LNCaP clone FGC (cell line): Measurements from ENCODE around the gene CTR9.

Experiments used
- DNase-seq: peaks from one replicate; pipeline ENCODE4 v3.0.0-alpha.2; 2011; ENCODE audit warnings: low read depth
- H3K4me3 ChIP-seq: 2 replicates; pipeline ENCODE4 v1.5.1; 2011; ENCODE audit warnings: mild to moderate bottlenecking, low read depth, low read length, control low read depth
- TF ChIP-seq, protein P1 (sequence below): IDR thresholded peaks from 2 replicates; pipeline ENCODE4 v1.5.1; 2012; ENCODE audit warnings: mild to moderate bottlenecking; ENCODE audit not compliant: control insufficient read depth, insufficient read depth; ENCODE audit errors: extremely low read depth

Gene CTR9

DNA sequence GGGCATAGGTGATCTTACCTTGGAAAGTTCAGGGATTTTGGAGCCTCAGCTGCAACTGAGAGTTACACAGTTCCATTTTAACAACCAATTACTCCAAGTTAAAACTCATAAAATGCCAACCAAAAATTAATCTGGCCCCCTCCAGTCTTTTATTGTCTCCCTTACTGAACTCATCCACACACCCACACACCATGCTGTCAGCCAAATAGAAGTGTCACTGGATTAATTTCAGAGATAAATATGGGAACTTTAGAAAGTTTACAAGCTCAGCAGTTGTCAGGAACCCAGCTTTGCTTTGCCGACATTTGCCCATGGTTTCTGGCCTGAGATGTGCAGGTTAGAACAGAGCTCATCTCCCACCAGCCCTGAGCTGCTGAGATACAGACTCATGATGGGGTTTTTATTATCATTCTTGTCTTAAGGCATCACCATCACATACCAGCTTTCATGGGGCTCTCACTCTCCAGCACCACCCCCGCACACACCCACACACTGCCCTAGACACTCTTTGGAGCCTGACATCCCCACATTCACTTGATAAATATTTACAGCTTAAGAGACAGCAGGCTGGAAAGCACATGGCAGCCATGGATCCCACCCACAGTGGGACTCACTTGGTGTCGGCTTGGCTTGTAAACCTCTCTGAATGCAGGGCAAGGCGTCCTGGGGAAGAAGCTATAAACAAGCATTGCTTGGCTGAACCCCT, 23.7 kb upstream of the CTR9 start:
- DNase-seq = no peak
- H3K4me3 ChIP-seq = no peak overlapping the region
- TF ChIP-seq, protein P1, sequence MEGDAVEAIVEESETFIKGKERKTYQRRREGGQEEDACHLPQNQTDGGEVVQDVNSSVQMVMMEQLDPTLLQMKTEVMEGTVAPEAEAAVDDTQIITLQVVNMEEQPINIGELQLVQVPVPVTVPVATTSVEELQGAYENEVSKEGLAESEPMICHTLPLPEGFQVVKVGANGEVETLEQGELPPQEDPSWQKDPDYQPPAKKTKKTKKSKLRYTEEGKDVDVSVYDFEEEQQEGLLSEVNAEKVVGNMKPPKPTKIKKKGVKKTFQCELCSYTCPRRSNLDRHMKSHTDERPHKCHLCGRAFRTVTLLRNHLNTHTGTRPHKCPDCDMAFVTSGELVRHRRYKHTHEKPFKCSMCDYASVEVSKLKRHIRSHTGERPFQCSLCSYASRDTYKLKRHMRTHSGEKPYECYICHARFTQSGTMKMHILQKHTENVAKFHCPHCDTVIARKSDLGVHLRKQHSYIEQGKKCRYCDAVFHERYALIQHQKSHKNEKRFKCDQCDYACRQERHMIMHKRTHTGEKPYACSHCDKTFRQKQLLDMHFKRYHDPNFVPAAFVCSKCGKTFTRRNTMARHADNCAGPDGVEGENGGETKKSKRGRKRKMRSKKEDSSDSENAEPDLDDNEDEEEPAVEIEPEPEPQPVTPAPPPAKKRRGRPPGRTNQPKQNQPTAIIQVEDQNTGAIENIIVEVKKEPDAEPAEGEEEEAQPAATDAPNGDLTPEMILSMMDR = no peak

DNA sequence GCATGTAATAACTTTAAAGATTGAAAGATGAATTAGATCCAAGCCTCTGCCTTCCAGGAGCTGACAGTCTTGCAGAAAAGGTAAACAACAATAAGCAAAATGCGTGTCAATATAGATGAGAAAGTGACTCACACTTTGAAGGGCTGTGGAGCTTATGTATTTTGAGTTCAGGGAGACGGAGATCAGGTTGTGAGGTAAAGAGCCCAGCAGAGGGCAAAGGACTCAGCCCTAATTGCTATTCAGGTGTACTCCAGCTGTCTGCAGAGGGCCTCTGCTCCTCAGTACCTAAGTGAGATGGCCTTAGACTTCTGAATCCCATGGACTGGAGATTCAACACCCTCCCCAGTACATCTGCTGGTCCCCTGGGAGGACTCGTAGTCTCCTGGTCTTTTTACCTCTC, 22.9 kb upstream of the CTR9 start:
- no peak for DNase-seq
- no peak overlapping the region for H3K4me3 ChIP-seq
- TF ChIP-seq, protein P1 = no peak

DNA sequence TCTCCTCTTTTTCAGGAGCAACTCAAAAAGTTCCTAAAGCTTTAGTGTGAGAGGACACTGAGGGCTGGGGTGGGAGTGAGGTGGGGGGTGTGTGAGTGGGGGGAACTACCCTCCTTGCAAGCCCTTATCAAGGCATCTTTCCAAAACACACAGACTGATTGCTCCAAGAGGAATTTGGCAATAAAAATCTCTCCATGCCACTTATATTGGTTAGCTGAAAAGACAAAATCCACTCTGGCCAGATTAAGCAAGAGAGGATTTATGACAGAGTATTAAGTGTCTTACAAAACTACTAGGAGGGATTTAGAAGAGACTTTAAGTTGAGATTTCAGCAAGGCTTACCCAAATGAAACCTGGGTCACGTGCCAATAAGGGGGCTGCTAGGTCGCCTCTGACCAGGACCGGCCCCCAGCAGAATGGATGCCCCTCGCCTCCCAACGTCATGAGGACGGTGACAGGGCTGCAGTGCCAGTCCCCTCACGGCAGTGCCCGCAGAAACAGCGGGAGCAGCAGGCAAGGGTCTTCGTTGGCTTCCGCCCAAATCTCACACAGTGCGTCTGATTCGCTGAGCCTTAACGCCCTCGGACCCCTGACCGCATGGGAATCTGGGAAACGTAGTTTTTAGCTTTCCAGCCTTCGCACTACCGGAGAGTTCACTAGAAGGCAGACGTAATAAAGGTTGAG, 22.1 kb upstream of the CTR9 start:
- TF ChIP-seq, protein P1 = no peak
- no peak overlapping the region for H3K4me3 ChIP-seq
- no peak for DNase-seq

DNA sequence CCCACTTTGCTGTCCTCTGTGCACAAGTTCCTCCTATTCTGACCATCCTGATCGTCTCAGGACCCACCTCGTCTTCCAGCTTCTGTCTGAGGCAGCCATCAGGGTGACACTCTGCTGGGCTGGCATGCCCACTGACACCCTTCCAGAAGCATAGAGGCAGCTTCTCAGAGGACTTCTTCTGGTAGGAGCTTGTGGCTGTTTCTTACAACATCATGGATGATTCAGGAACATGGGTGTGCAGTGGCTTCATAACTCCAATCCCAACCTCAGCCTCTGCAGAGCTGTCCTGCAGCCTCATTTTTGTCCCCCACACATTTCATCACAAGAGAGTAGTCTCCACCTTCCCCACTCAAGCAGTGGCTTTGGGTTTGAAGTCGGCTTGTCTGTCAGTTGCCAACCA, 20.9 kb upstream of the CTR9 start:
- TF ChIP-seq, protein P1 = no peak
- no peak for DNase-seq
- H3K4me3 ChIP-seq = no peak overlapping the region

DNA sequence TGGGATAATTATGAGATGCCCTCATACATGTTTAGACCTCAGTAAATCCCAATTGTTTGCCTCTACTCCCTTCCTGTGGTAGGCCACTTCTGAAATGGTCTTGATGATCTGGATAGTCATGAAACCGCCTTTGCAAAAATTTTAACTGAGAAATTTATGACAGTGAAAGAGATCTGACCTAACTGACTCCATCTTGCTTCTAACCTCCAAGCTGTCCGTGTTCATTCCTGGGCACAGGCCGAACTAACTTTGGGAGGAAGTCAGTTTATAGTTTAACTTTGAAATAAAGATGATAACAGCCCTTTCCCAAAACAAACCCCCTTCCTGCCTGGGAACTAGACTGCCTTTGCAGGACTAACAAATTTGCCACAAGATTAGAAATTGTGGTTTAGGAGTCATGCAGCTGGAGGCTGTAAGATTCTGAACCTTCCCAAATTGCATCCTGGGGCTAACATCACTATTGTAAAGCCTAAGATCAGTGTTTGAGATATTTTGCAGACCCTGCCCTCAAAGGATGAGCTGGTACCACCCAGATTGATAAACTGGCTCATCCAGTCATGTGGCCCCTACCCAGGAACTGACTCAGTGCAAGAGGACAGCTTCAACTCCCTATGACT, 19.9 kb upstream of the CTR9 start:
- H3K4me3 ChIP-seq = no peak overlapping the region
- DNase-seq = no peak
- TF ChIP-seq, protein P1 = no peak

DNA sequence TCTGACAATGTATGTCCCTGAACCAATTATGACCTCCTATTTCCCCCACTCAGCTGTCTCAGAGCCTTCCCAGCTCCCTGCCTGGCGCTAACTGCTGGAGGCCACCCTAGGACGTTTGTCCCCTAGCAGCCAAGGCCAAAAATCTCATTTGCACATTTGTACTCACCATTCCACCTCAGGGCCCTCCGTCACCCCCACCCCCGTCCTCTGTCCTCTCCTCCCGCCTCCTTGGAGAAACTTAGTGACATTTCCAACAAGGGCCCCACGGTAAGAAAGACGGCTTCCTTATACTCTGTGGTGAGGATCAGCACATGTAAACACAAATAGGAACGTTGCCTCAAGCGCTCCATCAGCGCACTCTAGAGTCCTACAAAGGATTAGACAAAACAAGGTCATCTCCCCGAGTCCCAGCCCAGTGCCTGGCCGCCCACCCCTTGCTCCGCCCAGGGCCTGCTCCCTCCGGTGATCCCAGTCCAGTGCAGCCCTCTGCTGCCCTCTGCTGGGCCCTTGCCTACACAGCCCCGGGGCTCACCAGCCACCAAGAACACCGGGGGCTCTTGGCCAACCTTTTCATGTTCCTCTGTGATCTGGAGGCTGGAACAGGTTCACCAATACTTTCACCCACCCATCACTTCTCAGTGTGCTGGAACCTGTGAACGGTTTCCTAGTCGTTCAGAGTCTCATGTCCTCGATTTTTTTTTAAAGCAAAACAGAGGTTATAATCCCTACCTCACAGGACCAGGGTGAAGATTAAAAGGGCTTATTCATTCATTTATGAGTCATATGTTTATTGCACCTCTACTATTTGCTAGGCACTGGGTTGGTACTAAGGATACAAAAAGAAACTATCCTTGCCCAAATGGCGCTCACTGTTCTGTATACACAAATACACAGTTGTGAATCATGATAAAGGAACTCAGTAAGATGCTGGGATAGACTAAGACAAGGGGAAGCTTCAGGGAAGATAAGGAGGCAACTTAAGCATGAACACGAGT, 15.3 kb upstream of the CTR9 start:
- peak; percentile 86 for DNase-seq
- peak overlapping the region; percentile 8; the same call in 1 of the 2 replicates for H3K4me3 ChIP-seq
- TF ChIP-seq, protein P1 = peak; percentile 89
